AG04449 (cell line): ENCODE measurements around the gene CFAP97D1.

Experiments
- CTCF ChIA-PET: fragments of 350-600 bp; formaldehyde crosslinking; extraction: SDS; loops from one replicate; lab custom pipeline; 2021; ENCODE audit warnings: antibody characterized with exemption; lab: Yijun Ruan, JAX
- POLR2A ChIA-PET: fragments of 400-600, 350-600 bp; formaldehyde crosslinking; extraction: SDS; loops from one replicate; lab custom pipeline; 2020; ENCODE audit warnings: antibody characterized with exemption, inconsistent platforms; lab: Yijun Ruan, JAX
- DNase-seq: peaks from one replicate; pipeline ENCODE4 v3.0.0-alpha.2; 2010; ENCODE audit warnings: low read depth, low spot score
- H3K4me3 ChIP-seq: 2 replicates; pipeline ENCODE4 v1.5.1; 2011; ENCODE audit warnings: low read depth, mild to moderate bottlenecking, control low read depth, low read length
- CTCF ChIP-seq: IDR thresholded peaks from one replicate; pipeline ENCODE4 v1.5.1; 2011; ENCODE audit warnings: mild to moderate bottlenecking, moderate library complexity, low read length, control low read depth, inconsistent platforms; ENCODE audit not compliant: insufficient read depth; ENCODE audit errors: missing control alignments

The CFAP97D1 gene

GRCh38 chr17:43772877-43773648 is 7.2 kb upstream of the CFAP97D1 start:
- ChIA-PET POLR2A (no interaction called here), CTCF (interaction anchor here (0.9 to 4.4 kb wide), 7 partner anchors 9 to 196 kb away, joined by 3 to 32 read pairs (median 4); partner anchors contain the start of gene SOST)
- TF ChIP-seq CTCF, result no peak
- H3K4me3 ChIP-seq, result no peak overlapping the region
- DNase-seq, result no peak

- TF ChIP-seq CTCF, result no peak
- no peak for DNase-seq
- no peak overlapping the region for H3K4me3 ChIP-seq
- CTCF ChIA-PET, result interaction anchor here (2.1 to 5.1 kb wide), 4 partner anchors 8 to 80 kb away, joined by 6 to 55 read pairs (median 32); partner anchors contain the start of genes CD300LG and SOST
- POLR2A ChIA-PET, result no interaction called here
Measured at GRCh38 chr17:43774304-43775250, 5.7 kb upstream of the CFAP97D1 start.

- H3K4me3 ChIP-seq, result peak within 1 kb of the TSS; percentile 95
- POLR2A ChIA-PET, result interaction anchor here (0.6 to 0.7 kb wide), 3 partner anchors 11 to 265 kb away, joined by 3 read pairs; no protein-coding TSS in a partner anchor
- peak; percentile 40 for DNase-seq
- no peak for TF ChIP-seq CTCF
- CTCF ChIA-PET, result interaction anchor here (0.9 to 5.1 kb wide), 6 partner anchors 9 to 84 kb away, joined by 4 to 55 read pairs (median 6); no protein-coding TSS in a partner anchor
Measured at GRCh38 chr17:43778337-43779144, 1.7 kb upstream of the CFAP97D1 start, which contains the start of gene DUSP3. Gene DUSP3, minus strand, starts transcription at chr17:43778977. Its CDS starts 53 bp downstream, at chr17:43778924.

GRCh38 chr17:43779145-43780125 is 800 bp upstream of the CFAP97D1 start:
- H3K4me3 ChIP-seq, result peak overlapping the region; percentile 66
- ChIA-PET CTCF (interaction anchor here (1.0 to 5.1 kb wide), 6 partner anchors 10 to 84 kb away, joined by 4 to 55 read pairs (median 6); no protein-coding TSS in a partner anchor), POLR2A (interaction anchor here (0.6 to 0.7 kb wide), 3 partner anchors 10 to 264 kb away, joined by 3 read pairs; no protein-coding TSS in a partner anchor)
- no peak for DNase-seq
- TF ChIP-seq CTCF, result no peak
